ENCODE data around the gene PCARE.

GRCh38 chr2:29068513-29068912, 5.8 kb downstream of the PCARE start:
- TF ChIP-seq CTCF (conservative IDR thresholded peaks at IDR 0.05; ENCODE audit: low read length): no peak
- TF ChIP-seq EZH2phosphoT487 (IDR thresholded peaks at IDR 0.05; ENCODE audit: borderline replicate concordance): no peak

All from Loucy (cell line).